HepG2 (cell line): ENCODE data around the gene MYH9. TPM values are rescaled to one million over a fixed set of nuclear protein-coding genes. Genes with fewer than 3 reads are reported as not detected.

Experiments used
- ATAC-seq: fragments of 200-7000 bp; cut with Tn5 transposase; 3 replicates; pipeline ENCODE4 v1.9.1; 2020; ENCODE audit warnings: mild to moderate bottlenecking, moderate library complexity
- BruUV-seq: library from RNA; stranded (reverse); fragments of 400-500 nt; replicated peaks from 2 replicates; lab custom pipeline; 2021; lab: Mats Ljungman, UMichigan
- CTCF ChIA-PET: fragments of 300-600 bp; formaldehyde crosslinking; extraction: SDS; loops from one replicate; lab custom pipeline; 2021; ENCODE audit warnings: low total read pairs, inconsistent platforms, low intra/inter-chr PET ratio; lab: Yijun Ruan, JAX
- POLR2A ChIA-PET: fragments of 350-600 bp; sonication (Branson Sonifier 250); formaldehyde crosslinking; loops from one replicate; lab custom pipeline; 2020; ENCODE audit warnings: antibody characterized with exemption, inconsistent platforms; lab: Yijun Ruan, JAX
- DNase-seq: peaks from one replicate; pipeline ENCODE4 v3.0.0-alpha.2; 2015; ENCODE audit warnings: low spot score
- FAIRE-seq: peaks from 3 replicates; lab custom pipeline; 2011; peaks lifted over from hg19 to GRCh38; lab: Jason Lieb, UNC
- H2AFZ ChIP-seq: one replicate; pipeline ENCODE4 v1.6.1; 2011; ENCODE audit warnings: low read length, inconsistent platforms
- H3K27ac ChIP-seq: fragments of 300-600 bp; 3 replicates; pipeline ENCODE4 v1.8.0; 2011; ENCODE audit warnings: mixed run types, mild to moderate bottlenecking, mixed read lengths, low read length, inconsistent platforms; ENCODE audit not compliant: insufficient read depth; ENCODE audit errors: extremely low read length
- H3K27me3 ChIP-seq, 2 experiments: fragments of 200-600 bp in 1 of 2; 2 replicates in 1 of 2; 3 replicates in 1 of 2; pipeline versions ENCODE4 v1.6.0 to v1.8.0; 2011; ENCODE audit warnings: low read length in 2 of 2, mild to moderate bottlenecking in 2 of 2, moderate library complexity in 2 of 2, inconsistent platforms in 1 of 2; ENCODE audit not compliant: insufficient read depth in 2 of 2, control insufficient read depth in 1 of 2
- H3K36me3 ChIP-seq, 2 experiments: fragments of 200-600 bp in 1 of 2; replicated peaks in 1 of 2; 2 replicates in 1 of 2; 3 replicates in 1 of 2; pipeline versions ENCODE4 v1.5.1 to v1.8.0; 2011; ENCODE audit warnings: low read length in 2 of 2, inconsistent platforms in 1 of 2; ENCODE audit not compliant: insufficient read depth in 2 of 2, control insufficient read depth in 1 of 2
- H3K4me1 ChIP-seq: 2 replicates; pipeline ENCODE4 v1.5.1; 2012; ENCODE audit warnings: low read length, inconsistent platforms; ENCODE audit not compliant: insufficient read depth
- H3K4me2 ChIP-seq: 2 replicates; pipeline ENCODE4 v1.6.0; 2011; ENCODE audit warnings: low read depth, low read length, inconsistent platforms
- H3K4me3 ChIP-seq, 3 experiments: fragments of 200-600 bp in 1 of 3; sonication (generic), shearing (Covaris generic) in 1 of 3; replicated peaks in 1 of 3; 2 replicates each; pipeline ENCODE4 v1.5.1; 2011 to 2016; ENCODE audit warnings: low read length in 3 of 3, inconsistent platforms in 2 of 3, low read depth in 2 of 3, mild to moderate bottlenecking in 2 of 3, control low read depth in 1 of 3, mixed read lengths in 1 of 3; ENCODE audit not compliant: insufficient read depth in 1 of 3
- H3K79me2 ChIP-seq: one replicate; pipeline ENCODE4 v1.6.1; 2011; ENCODE audit warnings: low read length, inconsistent platforms; ENCODE audit not compliant: insufficient read depth
- H3K9ac ChIP-seq: 2 replicates; pipeline ENCODE4 v1.6.0; 2011; ENCODE audit warnings: mild to moderate bottlenecking, low read depth, low read length, inconsistent platforms; ENCODE audit not compliant: insufficient read depth
- H3K9me3 ChIP-seq: 2 replicates; pipeline ENCODE4 v1.5.1; 2012; ENCODE audit warnings: mild to moderate bottlenecking, low read length
- H4K20me1 ChIP-seq: 2 replicates; pipeline ENCODE4 v1.6.0; 2011; ENCODE audit warnings: inconsistent platforms, mild to moderate bottlenecking, low read length, moderate library complexity; ENCODE audit not compliant: insufficient read depth
- AGO2 ChIP-seq: fragments of 200-400 bp; formaldehyde crosslinking; optimal IDR thresholded peaks from 2 replicates; pipeline ENCODE3; 2017; ENCODE audit warnings: mild to moderate bottlenecking, low read depth, low read length, moderate library complexity
- BCL6 ChIP-seq: IDR thresholded peaks from 2 replicates; pipeline ENCODE4 v1.6.1; 2016; ENCODE audit warnings: missing genetic modification reagents, missing compliant biosample characterization
- NR2C2 ChIP-seq: sonication (generic); formaldehyde crosslinking; IDR thresholded peaks from 2 replicates; pipeline ENCODE4 v1.4.0; 2020; ENCODE audit warnings: missing genetic modification reagents, mild to moderate bottlenecking, moderate library complexity, borderline replicate concordance
- RBM22 ChIP-seq: fragments of 200-400 bp; formaldehyde crosslinking; optimal IDR thresholded peaks from 2 replicates; pipeline ENCODE3; 2017; ENCODE audit warnings: mild to moderate bottlenecking, low read length, moderate library complexity
- ZBTB38 ChIP-seq: sonication (generic); formaldehyde crosslinking; IDR thresholded peaks from 2 replicates; pipeline ENCODE4 v1.5.1; 2020; ENCODE audit warnings: mild to moderate bottlenecking, missing genetic modification reagents
- ZNF274 ChIP-seq: sonication (generic); formaldehyde crosslinking; IDR thresholded peaks from 2 replicates; pipeline ENCODE4 v1.5.1; 2020; ENCODE audit warnings: mild to moderate bottlenecking, missing genetic modification reagents
- ZNF615 ChIP-seq: sonication (generic); formaldehyde crosslinking; IDR thresholded peaks from 2 replicates; pipeline ENCODE4 v1.5.0; 2020; ENCODE audit warnings: mild to moderate bottlenecking, missing genetic modification reagents, borderline replicate concordance
- WGBS: methylation state at CpG from one replicate; pipeline ENCODE4 v1.1.6; 2017; ENCODE audit warnings: low lambda C conversion rate; 5-methylcytosine and 5-hydroxymethylcytosine counted together
- in situ Hi-C: cut with HindIII; loops from 2 replicates; pipeline ENCODE4 v1.10.0; 2017; ENCODE audit warnings: low pct_unique_long_range_greater_than_20kb; ENCODE audit not compliant: extremely low pct_ligation_motif_present
- intact Hi-C: fragments of 100-400 bp; cut with micrococcal nuclease; formaldehyde crosslinking; loops from one replicate; pipeline ENCODE4 v1.10.0; 2022; ENCODE audit not compliant: unreplicated experiment
- polyA plus RNA-seq, 8 experiments: library from polyadenylated mRNA; depleted of rRNA in 3 of 8; stranded (reverse) in 7 of 8; unstranded in 1 of 8; fragments of >200 nt; fragmentation: Illumina TruSeq in 4 of 8; extraction: Trizol in 4 of 8; gene quantifications; 2 replicates each; pipeline versions ENCODE4 v1.2.1 to v1.2.3, GENCODE V29; 2011 to 2016; ENCODE audit warnings: low read depth in 4 of 8, missing spikeins in 1 of 8, mixed read lengths in 1 of 8; ENCODE audit not compliant: insufficient read depth in 1 of 8
- total RNA-seq, 5 experiments: library from RNA; depleted of rRNA; stranded (reverse); fragments of >200 nt; fragmentation: Illumina TruSeq; extraction: Trizol; gene quantifications; 2 replicates each; pipeline ENCODE4 v1.2.3, GENCODE V29; 2016; ENCODE audit warnings: low read depth in 1 of 5
- TF ChIP-seq, protein P1 (sequence below): sonication (generic); formaldehyde crosslinking; IDR thresholded peaks from 2 replicates; pipeline ENCODE4 v1.4.0; 2020; ENCODE audit warnings: mild to moderate bottlenecking, missing genetic modification reagents
- TF ChIP-seq, protein P2 (sequence below): sonication (generic); formaldehyde crosslinking; IDR thresholded peaks from 2 replicates; pipeline ENCODE4 v1.4.0; 2020; ENCODE audit warnings: mild to moderate bottlenecking, missing genetic modification reagents
- TF ChIP-seq, protein P3 (sequence below): sonication (generic); formaldehyde crosslinking; IDR thresholded peaks from 2 replicates; pipeline ENCODE4 v1.4.0; 2020; ENCODE audit warnings: missing genetic modification reagents

Gene MYH9
- total and polyA plus RNA-seq, 2 of the 13 experiments (the other 11 are each of a cell fraction or from before 2014, with no cell fraction given): 50.7 to 98.5 TPM

DNA sequence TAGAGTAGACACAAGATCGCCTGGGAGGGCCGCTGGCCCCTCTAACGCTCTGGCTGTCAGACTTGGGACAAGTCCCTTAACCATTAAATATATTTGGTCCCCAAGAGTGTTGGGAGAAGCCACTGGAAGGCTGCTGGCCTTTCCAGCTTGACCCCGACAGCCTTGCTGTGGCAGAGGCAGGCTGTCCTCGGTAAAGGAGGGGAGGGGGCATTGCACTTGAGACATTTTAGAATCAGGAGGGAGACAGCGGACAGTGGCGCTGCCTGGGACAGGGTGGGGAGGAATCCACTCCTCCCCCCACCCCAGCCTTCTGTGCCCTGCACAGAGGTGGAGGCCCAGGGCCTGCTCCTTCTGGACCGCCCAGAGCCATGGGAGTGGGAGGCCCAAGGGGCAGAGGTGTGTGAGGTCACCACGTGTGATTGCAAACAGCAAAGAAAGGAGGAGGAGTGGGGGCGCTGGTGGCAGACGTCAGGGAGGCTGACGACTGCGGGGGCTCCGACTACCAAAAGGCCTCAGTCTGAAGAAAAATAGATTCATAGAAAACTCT lies 105.9 kb downstream of the MYH9 start (continued):
- TF ChIP-seq, protein P1, sequence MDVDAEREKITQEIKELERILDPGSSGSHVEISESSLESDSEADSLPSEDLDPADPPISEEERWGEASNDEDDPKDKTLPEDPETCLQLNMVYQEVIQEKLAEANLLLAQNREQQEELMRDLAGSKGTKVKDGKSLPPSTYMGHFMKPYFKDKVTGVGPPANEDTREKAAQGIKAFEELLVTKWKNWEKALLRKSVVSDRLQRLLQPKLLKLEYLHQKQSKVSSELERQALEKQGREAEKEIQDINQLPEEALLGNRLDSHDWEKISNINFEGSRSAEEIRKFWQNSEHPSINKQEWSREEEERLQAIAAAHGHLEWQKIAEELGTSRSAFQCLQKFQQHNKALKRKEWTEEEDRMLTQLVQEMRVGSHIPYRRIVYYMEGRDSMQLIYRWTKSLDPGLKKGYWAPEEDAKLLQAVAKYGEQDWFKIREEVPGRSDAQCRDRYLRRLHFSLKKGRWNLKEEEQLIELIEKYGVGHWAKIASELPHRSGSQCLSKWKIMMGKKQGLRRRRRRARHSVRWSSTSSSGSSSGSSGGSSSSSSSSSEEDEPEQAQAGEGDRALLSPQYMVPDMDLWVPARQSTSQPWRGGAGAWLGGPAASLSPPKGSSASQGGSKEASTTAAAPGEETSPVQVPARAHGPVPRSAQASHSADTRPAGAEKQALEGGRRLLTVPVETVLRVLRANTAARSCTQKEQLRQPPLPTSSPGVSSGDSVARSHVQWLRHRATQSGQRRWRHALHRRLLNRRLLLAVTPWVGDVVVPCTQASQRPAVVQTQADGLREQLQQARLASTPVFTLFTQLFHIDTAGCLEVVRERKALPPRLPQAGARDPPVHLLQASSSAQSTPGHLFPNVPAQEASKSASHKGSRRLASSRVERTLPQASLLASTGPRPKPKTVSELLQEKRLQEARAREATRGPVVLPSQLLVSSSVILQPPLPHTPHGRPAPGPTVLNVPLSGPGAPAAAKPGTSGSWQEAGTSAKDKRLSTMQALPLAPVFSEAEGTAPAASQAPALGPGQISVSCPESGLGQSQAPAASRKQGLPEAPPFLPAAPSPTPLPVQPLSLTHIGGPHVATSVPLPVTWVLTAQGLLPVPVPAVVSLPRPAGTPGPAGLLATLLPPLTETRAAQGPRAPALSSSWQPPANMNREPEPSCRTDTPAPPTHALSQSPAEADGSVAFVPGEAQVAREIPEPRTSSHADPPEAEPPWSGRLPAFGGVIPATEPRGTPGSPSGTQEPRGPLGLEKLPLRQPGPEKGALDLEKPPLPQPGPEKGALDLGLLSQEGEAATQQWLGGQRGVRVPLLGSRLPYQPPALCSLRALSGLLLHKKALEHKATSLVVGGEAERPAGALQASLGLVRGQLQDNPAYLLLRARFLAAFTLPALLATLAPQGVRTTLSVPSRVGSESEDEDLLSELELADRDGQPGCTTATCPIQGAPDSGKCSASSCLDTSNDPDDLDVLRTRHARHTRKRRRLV (CRISPR knock-in tag): no peak

DNA sequence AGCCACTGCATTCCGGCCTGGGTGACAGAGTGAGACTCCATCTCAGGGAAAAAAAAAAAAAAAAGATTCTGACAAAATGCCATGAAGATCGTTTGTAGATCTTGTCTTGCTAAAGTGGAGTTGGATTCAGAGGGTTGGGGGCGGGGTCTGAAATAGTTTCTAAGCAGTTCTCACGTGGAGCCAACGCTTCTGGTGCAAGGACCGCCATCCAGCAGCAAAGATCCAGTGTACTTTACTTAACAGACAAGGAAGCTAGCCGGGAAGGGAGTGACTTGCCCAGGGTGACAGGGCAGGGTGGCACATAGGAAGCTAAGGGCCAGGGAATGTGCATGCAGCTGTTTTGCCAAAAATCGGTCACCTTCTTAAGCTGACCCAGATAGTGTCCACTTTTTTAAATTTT lies 107.4 kb downstream of the MYH9 start:
- in situ Hi-C loops (loop anchor here (10.0 kb wide), 1 partner anchor 46 kb away; the partner anchor contains the start of gene APOL2), intact Hi-C loops (no loop called here)
- BruUV-seq: no TSS peak
- ChIA-PET CTCF (no interaction called here), POLR2A (interaction anchor here (1.2 kb wide), 1 partner anchor 30 kb away, joined by 4 read pairs; no protein-coding TSS in a partner anchor)
- no peaks in the 10 kb centered on the region for H4K20me1 ChIP-seq
- H2AFZ ChIP-seq: no peak overlapping the region
- no peak for DNase-seq
- H3K27ac ChIP-seq: peak overlapping the region; percentile 78
- H3K27me3 ChIP-seq: no peaks in the 10 kb centered on the region
- H3K9me3 ChIP-seq: no peaks in the 10 kb centered on the region
- H3K79me2 ChIP-seq: no peaks in the 10 kb centered on the region
- no peak for FAIRE-seq
- no peak for ATAC-seq
- H3K4me2 ChIP-seq: no peak overlapping the region
- H3K9ac ChIP-seq: no peak overlapping the region
- peaks cover 47% of the 10 kb centered on the region for H3K4me1 ChIP-seq
- no peak overlapping the region for H3K4me3 ChIP-seq
- H3K36me3 ChIP-seq: peaks cover 22 to 29% of the 10 kb centered on the region in 2 experiments
- TF ChIP-seq RBM22: peak; percentile 24
- TF ChIP-seq ZBTB38 (CRISPR knock-in tag): peak; percentile 4; the same call in 1 of the 2 replicates
- no peak for TF ChIP-seq ZNF615 (CRISPR knock-in tag)
- no peak for TF ChIP-seq BCL6 (CRISPR knock-in tag)
- TF ChIP-seq, protein P2, sequence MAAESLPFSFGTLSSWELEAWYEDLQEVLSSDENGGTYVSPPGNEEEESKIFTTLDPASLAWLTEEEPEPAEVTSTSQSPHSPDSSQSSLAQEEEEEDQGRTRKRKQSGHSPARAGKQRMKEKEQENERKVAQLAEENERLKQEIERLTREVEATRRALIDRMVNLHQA (CRISPR knock-in tag): no peak
- no peak for TF ChIP-seq ZNF274
- peak; percentile 12 for TF ChIP-seq AGO2
- TF ChIP-seq, protein P3, sequence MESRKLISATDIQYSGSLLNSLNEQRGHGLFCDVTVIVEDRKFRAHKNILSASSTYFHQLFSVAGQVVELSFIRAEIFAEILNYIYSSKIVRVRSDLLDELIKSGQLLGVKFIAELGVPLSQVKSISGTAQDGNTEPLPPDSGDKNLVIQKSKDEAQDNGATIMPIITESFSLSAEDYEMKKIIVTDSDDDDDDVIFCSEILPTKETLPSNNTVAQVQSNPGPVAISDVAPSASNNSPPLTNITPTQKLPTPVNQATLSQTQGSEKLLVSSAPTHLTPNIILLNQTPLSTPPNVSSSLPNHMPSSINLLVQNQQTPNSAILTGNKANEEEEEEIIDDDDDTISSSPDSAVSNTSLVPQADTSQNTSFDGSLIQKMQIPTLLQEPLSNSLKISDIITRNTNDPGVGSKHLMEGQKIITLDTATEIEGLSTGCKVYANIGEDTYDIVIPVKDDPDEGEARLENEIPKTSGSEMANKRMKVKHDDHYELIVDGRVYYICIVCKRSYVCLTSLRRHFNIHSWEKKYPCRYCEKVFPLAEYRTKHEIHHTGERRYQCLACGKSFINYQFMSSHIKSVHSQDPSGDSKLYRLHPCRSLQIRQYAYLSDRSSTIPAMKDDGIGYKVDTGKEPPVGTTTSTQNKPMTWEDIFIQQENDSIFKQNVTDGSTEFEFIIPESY (CRISPR knock-in tag): 0 out of 2 replicates have a peak, but pooled peaks have one; percentile 35
- no peak for TF ChIP-seq NR2C2 (CRISPR knock-in tag)
- 71% methylated on average over 8 of the region's 8 CpGs for WGBS
